B cell (primary cell): ENCODE measurements around the gene STAU1. TPM values are rescaled to one million over a fixed set of nuclear protein-coding genes. Genes with fewer than 3 reads are reported as not detected.

Experiments
- ATAC-seq: fragments of 200-7000 bp; cut with Tn5 transposase; one replicate; pipeline ENCODE4 v1.10.0; 2021; ENCODE audit warnings: low read depth, mild to moderate bottlenecking, moderate number of reproducible peaks, moderate library complexity
- CTCF ChIA-PET: fragments of 350-600 bp; sonication (Branson Sonifier 250); formaldehyde crosslinking; loops from one replicate; lab custom pipeline; 2021; ENCODE audit warnings: antibody characterized with exemption, inconsistent platforms; lab: Charles Lee
- POLR2A ChIA-PET: fragments of 350-600 bp; sonication (Branson Sonifier 250); formaldehyde crosslinking; loops from one replicate; lab custom pipeline; 2021; ENCODE audit warnings: antibody characterized with exemption; lab: Charles Lee
- DNase-seq: peaks from one replicate; pipeline ENCODE4 v3.0.0; 2013
- H2AFZ ChIP-seq: 2 replicates; pipeline ENCODE4 v1.6.1; 2012; ENCODE audit warnings: mild to moderate bottlenecking, low read depth, low read length; ENCODE audit not compliant: insufficient read depth, poor library complexity, severe bottlenecking
- H3K27ac ChIP-seq, 2 donors: 1 replicate in 1 of 2; 2 replicates in 1 of 2; pipeline ENCODE4 v1.5.1; 2012 to 2013; ENCODE audit warnings: low read length in 2 of 2, mild to moderate bottlenecking in 2 of 2, moderate library complexity in 1 of 2
- H3K27me3 ChIP-seq, 4 experiments: fragments of 200-600 bp in 1 of 4; sonication (generic) in 1 of 4; replicated peaks in 1 of 4; 1 replicate in 2 of 4; 2 replicates in 2 of 4; pipeline versions ENCODE4 v1.6.1 to v1.7.0; 2013 to 2016; ENCODE audit warnings: low read length in 3 of 4, mild to moderate bottlenecking in 2 of 4, mixed read lengths in 1 of 4, moderate library complexity in 1 of 4; ENCODE audit not compliant: insufficient read depth in 4 of 4, control insufficient read depth in 3 of 4; ENCODE audit errors: control extremely low read depth in 1 of 4
- H3K36me3 ChIP-seq, 2 experiments: replicated peaks in 1 of 2; 1 replicate in 1 of 2; 2 replicates in 1 of 2; pipeline versions ENCODE4 v1.6.1 to v1.7.1; 2013; ENCODE audit warnings: low read length in 1 of 2; ENCODE audit not compliant: insufficient read depth in 2 of 2, control insufficient read depth in 1 of 2; ENCODE audit errors: control extremely low read depth in 1 of 2, extremely low read depth in 1 of 2
- H3K4me1 ChIP-seq, 2 donors: fragments of 200-600 bp in 1 of 2; sonication (generic) in 1 of 2; 1 replicate in 1 of 2; 2 replicates in 1 of 2; pipeline versions ENCODE4 v1.5.1 to v1.6.1; 2013 to 2017; ENCODE audit warnings: low read length in 2 of 2; ENCODE audit not compliant: control insufficient read depth in 2 of 2, insufficient read depth in 2 of 2
- H3K4me2 ChIP-seq: replicated peaks from 2 replicates; pipeline ENCODE3; 2012; ENCODE audit warnings: mild to moderate bottlenecking, low read depth, low read length; ENCODE audit not compliant: poor library complexity, severe bottlenecking
- H3K4me3 ChIP-seq, 5 experiments: fragments of 200-600 bp in 1 of 5; sonication (generic) in 1 of 5; 1 replicate in 3 of 5; 2 replicates in 2 of 5; pipeline versions ENCODE4 v1.5.1 to v1.7.0; 2011 to 2016; ENCODE audit warnings: low read length in 4 of 5, mild to moderate bottlenecking in 4 of 5, low read depth in 2 of 5, control low read depth in 1 of 5, moderate library complexity in 1 of 5; ENCODE audit not compliant: insufficient read depth in 1 of 5; ENCODE audit errors: control extremely low read depth in 1 of 5, extremely low read depth in 1 of 5
- H3K79me2 ChIP-seq: fragments of 200-600 bp; sonication (generic); one replicate; pipeline ENCODE4 v1.6.0; 2016; ENCODE audit warnings: low read length; ENCODE audit not compliant: control insufficient read depth, insufficient read depth
- H3K9ac ChIP-seq: fragments of 200-600 bp; sonication (generic); 2 replicates; pipeline ENCODE4 v1.6.1; 2017; ENCODE audit warnings: mild to moderate bottlenecking, low read length, moderate library complexity
- H3K9me3 ChIP-seq, 3 donors: one replicate each; pipeline versions ENCODE4 v1.6.1 to v1.7.1; 2013; ENCODE audit warnings: low read length in 2 of 3; ENCODE audit not compliant: control insufficient read depth in 2 of 3, insufficient read depth in 1 of 3; ENCODE audit errors: control extremely low read depth in 1 of 3
- H4K20me1 ChIP-seq: 2 replicates; pipeline ENCODE4 v1.6.0; 2012; ENCODE audit warnings: mild to moderate bottlenecking, low read length; ENCODE audit not compliant: insufficient read depth, control insufficient read depth, poor library complexity, severe bottlenecking
- H3K27ac Mint-ChIP-seq: one replicate; pipeline ENCODE4 v1.8.0; 2021; ENCODE audit warnings: mixed read lengths
- H3K27me3 Mint-ChIP-seq: one replicate; pipeline ENCODE4 v1.8.0; 2021; ENCODE audit warnings: mixed read lengths
- H3K4me1 Mint-ChIP-seq: one replicate; pipeline ENCODE4 v1.8.0; 2021; ENCODE audit warnings: mixed read lengths
- H3K4me3 Mint-ChIP-seq: one replicate; pipeline ENCODE4 v1.8.0; 2021; ENCODE audit warnings: mixed read lengths
- H3K9me3 Mint-ChIP-seq: one replicate; pipeline ENCODE4 v1.8.0; 2022; ENCODE audit warnings: mixed read lengths; ENCODE audit not compliant: insufficient read depth
- CTCF ChIP-seq: fragments of 200-600 bp; IDR thresholded peaks from one replicate; pipeline ENCODE4 v1.8.0; 2022; ENCODE audit warnings: antibody characterized with exemption, mild to moderate bottlenecking
- EZH2 ChIP-seq: IDR thresholded peaks from 2 replicates; pipeline ENCODE4 v1.6.1; 2012; ENCODE audit warnings: borderline replicate concordance, low read depth, mild to moderate bottlenecking, moderate library complexity, low read length; ENCODE audit not compliant: insufficient read depth, poor library complexity, severe bottlenecking
- WGBS: methylation state at CpG from one replicate; pipeline ENCODE4 v1.1.5; 2013; ENCODE audit warnings: missing lambda C conversion rate; ENCODE audit not compliant: insufficient coverage; 5-methylcytosine and 5-hydroxymethylcytosine counted together
- intact Hi-C: fragments of 100-400 bp; cut with micrococcal nuclease; formaldehyde crosslinking; loops from one replicate; pipeline ENCODE4 v1.10.0; 2022
- polyA plus RNA-seq: library from polyadenylated mRNA; depleted of rRNA; stranded (reverse); fragments of >200 nt; gene quantifications from 2 replicates; pipeline ENCODE4 v1.2.3, GENCODE V29; 2012
- total RNA-seq, 2 donors: library from RNA; stranded (reverse); fragments of 120-200 nt in 1 of 2; gene quantifications; 1 replicate in 1 of 2; 2 replicates in 1 of 2; pipeline versions ENCODE4 v1.2.3 to v1.2.4, GENCODE V29; 2013 to 2022

STAU1 gene
- total and polyA plus RNA-seq, 2 donors (not counting 1 experiment from before 2014, with no cell fraction given), result 15.4 to 42.9 TPM

- H3K4me3 Mint-ChIP-seq, result no peak overlapping the region
- no peak overlapping the region for H3K27ac ChIP-seq
- H4K20me1 ChIP-seq, result no peaks in the 10 kb centered on the region
- no peaks in the 10 kb centered on the region for H3K27me3 Mint-ChIP-seq
- ChIA-PET POLR2A (no interaction called here), CTCF (no interaction called here)
- DNase-seq (no peak), ATAC-seq (no peak)
- H3K4me2 ChIP-seq, result no peak overlapping the region
- no peak for TF ChIP-seq CTCF
- no peak for TF ChIP-seq EZH2
- peaks cover 2% of the 10 kb centered on the region for H3K79me2 ChIP-seq
- no peaks in the 10 kb centered on the region for H3K9me3 ChIP-seq
- H3K9ac ChIP-seq, result no peak overlapping the region
- no peaks in the 10 kb centered on the region for H3K9me3 Mint-ChIP-seq
- 94% methylated on average over 6 of the region's 7 CpGs for WGBS
- no peaks in the 10 kb centered on the region for H3K4me1 Mint-ChIP-seq
- intact Hi-C loops, result no loop called here
- no peak overlapping the region for H3K4me3 ChIP-seq
- H3K36me3 ChIP-seq, result peaks cover 23 to 70% of the 10 kb centered on the region in 2 experiments
- no peaks in the 10 kb centered on the region for H3K4me1 ChIP-seq
- no peak overlapping the region for H2AFZ ChIP-seq
- H3K27ac Mint-ChIP-seq, result no peak overlapping the region
- H3K27me3 ChIP-seq, result no peaks in the 10 kb centered on the region
These were observed 72.6 kb downstream of the STAU1 start for GRCh38 chr20:49115564-49115963.

- no peaks in the 10 kb centered on the region for H3K9me3 Mint-ChIP-seq
- ATAC-seq (no peak), DNase-seq (no peak)
- 97% methylated on average over 11 of the region's 15 CpGs for WGBS
- H3K4me2 ChIP-seq, result no peak overlapping the region
- no peaks in the 10 kb centered on the region for H3K27me3 Mint-ChIP-seq
- H3K36me3 ChIP-seq, result peaks cover 7 to 49% of the 10 kb centered on the region in 2 experiments
- TF ChIP-seq EZH2 (no peak), CTCF (no peak)
- H2AFZ ChIP-seq, result no peak overlapping the region
- H3K9ac ChIP-seq, result no peak overlapping the region
- peaks cover 0 to 3% (median 0%) of the 10 kb centered on the region in 3 donors for H3K9me3 ChIP-seq
- POLR2A ChIA-PET, result no interaction called here
- H3K27ac Mint-ChIP-seq, result no peak overlapping the region
- intact Hi-C loops, result no loop called here
- CTCF ChIA-PET, result no interaction called here
- no peaks in the 10 kb centered on the region for H4K20me1 ChIP-seq
- H3K27me3 ChIP-seq, result no peaks in the 10 kb centered on the region
- H3K4me1 Mint-ChIP-seq, result no peaks in the 10 kb centered on the region
- no peak overlapping the region for H3K27ac ChIP-seq
- H3K79me2 ChIP-seq, result no peaks in the 10 kb centered on the region
- no peak overlapping the region for H3K4me3 Mint-ChIP-seq
- no peaks in the 10 kb centered on the region for H3K4me1 ChIP-seq
- H3K4me3 ChIP-seq, result no peak overlapping the region
These were observed 75.4 kb downstream of the STAU1 start for GRCh38 chr20:49112596-49113274.
